ENCODE results near the gene ALPK3. TPM values are rescaled to one million over a fixed set of nuclear protein-coding genes. Genes with fewer than 3 reads are reported as not detected.
A peak's percentile ranks its signal among the peaks of the same experiment; 100 is the strongest.

Gene ALPK3
- total and polyA plus RNA-seq, 8 donors: 0.58 to 17.9 (median 3.5) TPM

GRCh38 chr15:84804005-84804900 is 12.9 kb upstream of the ALPK3 start:
- intact Hi-C loops (cut with DNase I; ENCODE audit: low total_unique reads): no loop called here
- Histone ChIP-seq H3K36me3 (peaks cover 34 to 69% (median 61%) of the 10 kb centered on the region in 4 donors), H3K4me1 (peaks cover 7 to 26% (median 20%) of the 10 kb centered on the region in 4 donors), H3K27ac (peak overlapping the region in 1 of 5 donors; percentile 4), H3K27me3 (no peaks in the 10 kb centered on the region), H3K4me3 (no peak overlapping the region), H3K9me3 (no peaks in the 10 kb centered on the region)
- TF ChIP-seq EP300 (IDR thresholded peaks at IDR 0.05): no peak
- no peak for TF ChIP-seq POLR2AphosphoS5 (IDR thresholded peaks at IDR 0.05)
- no peak for TF ChIP-seq POLR2A (IDR thresholded peaks at IDR 0.05)
- TF ChIP-seq CTCF (IDR thresholded peaks at IDR 0.05): no peak
- no peak for DNase-seq
- WGBS, 5 donors: 58 to 63% (median 62%) methylated on average over 4 of the region's 4 CpGs

GRCh38 chr15:84805221-84805620 is 11.9 kb upstream of the ALPK3 start:
- no peak for DNase-seq
- Histone ChIP-seq H3K27me3 (no peaks in the 10 kb centered on the region), H3K36me3 (peaks cover 24 to 59% (median 52%) of the 10 kb centered on the region in 4 donors), H3K27ac (no peak overlapping the region), H3K4me3 (no peak overlapping the region), H3K4me1 (peaks cover 7 to 26% (median 20%) of the 10 kb centered on the region in 4 donors), H3K9me3 (no peaks in the 10 kb centered on the region)
- TF ChIP-seq CTCF (IDR thresholded peaks at IDR 0.05) (no peak), POLR2AphosphoS5 (IDR thresholded peaks at IDR 0.05) (no peak), POLR2A (IDR thresholded peaks at IDR 0.05) (no peak), EP300 (IDR thresholded peaks at IDR 0.05) (no peak)
- WGBS, 5 donors: 21 to 63% (median 36%) methylated on average over 1 of the region's 1 CpG
- intact Hi-C loops (cut with DNase I; ENCODE audit: low total_unique reads): no loop called here

- Histone ChIP-seq H3K4me1 (peaks cover 7 to 26% (median 20%) of the 10 kb centered on the region in 4 donors), H3K27ac (no peak overlapping the region), H3K9me3 (no peaks in the 10 kb centered on the region), H3K4me3 (no peak overlapping the region), H3K36me3 (peaks cover 6 to 39% (median 34%) of the 10 kb centered on the region in 4 donors), H3K27me3 (no peaks in the 10 kb centered on the region)
- intact Hi-C loops (cut with DNase I; ENCODE audit: low total_unique reads): no loop called here
- 78 to 89% (median 81%) methylated on average over 3 of the region's 3 CpGs for WGBS, 5 donors
- TF ChIP-seq POLR2A (IDR thresholded peaks at IDR 0.05): no peak
- no peak for TF ChIP-seq CTCF (IDR thresholded peaks at IDR 0.05)
- TF ChIP-seq POLR2AphosphoS5 (IDR thresholded peaks at IDR 0.05): no peak
- no peak for TF ChIP-seq EP300 (IDR thresholded peaks at IDR 0.05)
- DNase-seq: no peak
Measured at GRCh38 chr15:84807228-84807627, 9.9 kb upstream of the ALPK3 start.

GRCh38 chr15:84810073-84810840 is 6.9 kb upstream of the ALPK3 start:
- no peak overlapping the region for H3K4me3 ChIP-seq
- intact Hi-C loops (cut with DNase I; ENCODE audit: low total_unique reads): no loop called here
- no peak for TF ChIP-seq POLR2A (IDR thresholded peaks at IDR 0.05)
- no peak for TF ChIP-seq POLR2AphosphoS5 (IDR thresholded peaks at IDR 0.05)
- no peak for TF ChIP-seq EP300 (IDR thresholded peaks at IDR 0.05)
- no peak for TF ChIP-seq CTCF (IDR thresholded peaks at IDR 0.05)
- DNase-seq: no peak
- 90 to 95% (median 92%) methylated on average over 7 of the region's 7 CpGs for WGBS, 5 donors
- no peaks in the 10 kb centered on the region for H3K9me3 ChIP-seq
- H3K27ac ChIP-seq: no peak overlapping the region
- H3K27me3 ChIP-seq: no peaks in the 10 kb centered on the region
- H3K36me3 ChIP-seq: peaks cover 0 to 9% (median 4%) of the 10 kb centered on the region in 4 donors
- H3K4me1 ChIP-seq: peaks cover 0 to 4% (median 1%) of the 10 kb centered on the region in 4 donors

All from stomach (tissue), 9 donors.